Vagina (tissue), 2 donors: ENCODE results near the gene NAT10.

Experiments
- POLR2A ChIP-seq, 2 donors: fragments of 450-650 bp; IDR thresholded peaks; one replicate each; pipeline ENCODE4 v1.6.1; 2017; ENCODE audit warnings: antibody characterized with exemption in 2 of 2, mild to moderate bottlenecking in 2 of 2, moderate library complexity in 2 of 2
- POLR2AphosphoS5 ChIP-seq, 2 donors: sonication (generic); formaldehyde crosslinking; IDR thresholded peaks; one replicate each; pipeline ENCODE4 v1.9.0; 2017; ENCODE audit warnings: antibody characterized with exemption in 2 of 2, mild to moderate bottlenecking in 2 of 2, low read depth in 1 of 2; ENCODE audit not compliant: insufficient read depth in 1 of 2
- TF ChIP-seq, protein P1 (sequence below), 3 experiments: fragments of 450-650 bp in 2 of 3; fragments of 200-600 bp in 1 of 3; sonication (generic) in 1 of 3; IDR thresholded peaks; one replicate each; pipeline ENCODE4 v1.5.1; 2017 to 2019; ENCODE audit warnings: antibody characterized with exemption in 3 of 3, mild to moderate bottlenecking in 2 of 3, moderate library complexity in 2 of 3

DNA sequence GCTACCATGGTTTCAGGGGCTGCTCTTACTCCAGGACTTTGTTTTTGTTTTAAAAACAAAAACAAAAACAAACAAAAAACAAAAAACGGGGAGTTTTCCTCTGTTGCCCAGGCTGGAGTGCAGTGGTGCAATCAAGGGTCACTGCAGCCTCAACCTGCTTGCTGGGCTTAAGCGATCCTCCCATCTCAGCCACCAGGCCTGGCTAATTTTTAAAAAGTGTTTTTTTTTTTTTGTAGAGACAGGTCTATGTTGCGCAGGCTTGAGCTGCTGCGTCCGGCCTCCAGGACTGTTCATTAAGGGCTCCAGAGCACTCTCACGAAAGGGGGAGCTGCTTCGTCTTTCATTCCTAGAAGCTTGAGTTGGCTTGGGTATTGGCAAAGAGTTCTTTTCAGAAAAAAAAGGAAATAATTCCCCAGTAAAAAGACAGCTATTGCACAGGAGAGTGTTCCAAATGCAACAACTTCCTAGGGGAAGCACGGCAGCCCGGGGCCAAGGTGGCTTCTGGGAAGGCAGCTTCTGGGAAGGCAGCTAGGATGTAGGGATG, 78.5 kb downstream of the NAT10 start:
- TF ChIP-seq, protein P1, sequence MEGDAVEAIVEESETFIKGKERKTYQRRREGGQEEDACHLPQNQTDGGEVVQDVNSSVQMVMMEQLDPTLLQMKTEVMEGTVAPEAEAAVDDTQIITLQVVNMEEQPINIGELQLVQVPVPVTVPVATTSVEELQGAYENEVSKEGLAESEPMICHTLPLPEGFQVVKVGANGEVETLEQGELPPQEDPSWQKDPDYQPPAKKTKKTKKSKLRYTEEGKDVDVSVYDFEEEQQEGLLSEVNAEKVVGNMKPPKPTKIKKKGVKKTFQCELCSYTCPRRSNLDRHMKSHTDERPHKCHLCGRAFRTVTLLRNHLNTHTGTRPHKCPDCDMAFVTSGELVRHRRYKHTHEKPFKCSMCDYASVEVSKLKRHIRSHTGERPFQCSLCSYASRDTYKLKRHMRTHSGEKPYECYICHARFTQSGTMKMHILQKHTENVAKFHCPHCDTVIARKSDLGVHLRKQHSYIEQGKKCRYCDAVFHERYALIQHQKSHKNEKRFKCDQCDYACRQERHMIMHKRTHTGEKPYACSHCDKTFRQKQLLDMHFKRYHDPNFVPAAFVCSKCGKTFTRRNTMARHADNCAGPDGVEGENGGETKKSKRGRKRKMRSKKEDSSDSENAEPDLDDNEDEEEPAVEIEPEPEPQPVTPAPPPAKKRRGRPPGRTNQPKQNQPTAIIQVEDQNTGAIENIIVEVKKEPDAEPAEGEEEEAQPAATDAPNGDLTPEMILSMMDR (IDR thresholded peaks at IDR 0.05) = no peak
- TF ChIP-seq POLR2A (IDR thresholded peaks at IDR 0.05) = no peak
- TF ChIP-seq POLR2AphosphoS5 (IDR thresholded peaks at IDR 0.05; ENCODE audit: insufficient read depth in 1 of 2, low read depth in 1 of 2) = no peak
